ENCODE measurements around the gene BRF1. TPM values are rescaled to one million over a fixed set of nuclear protein-coding genes. Genes with fewer than 3 reads are reported as not detected.
A peak's percentile ranks its signal among the peaks of the same experiment; 100 is the strongest.

Gene BRF1
- total and polyA plus RNA-seq, 2 donors from 2014 or later = 19.3 to 34.1 TPM

- Histone ChIP-seq H3K9me3 (ENCODE audit: control insufficient read depth in 2 of 3, insufficient read depth in 1 of 3, low read length in 3 of 3) (no peaks in the 10 kb centered on the region), H3K27me3 (ENCODE audit: control insufficient read depth, insufficient read depth, low read length) (no peaks in the 10 kb centered on the region), H3K4me1 (ENCODE audit: control insufficient read depth in 2 of 3, insufficient read depth in 2 of 3, low read depth in 1 of 3, low read length in 3 of 3) (peaks cover 0 to 25% (median 6%) of the 10 kb centered on the region in 3 donors), H3K36me3 (ENCODE audit: control insufficient read depth in 2 of 3, insufficient read depth in 3 of 3, low read length in 3 of 3) (no peaks in the 10 kb centered on the region), H3K9ac (ENCODE audit: low read length in 3 of 3) (no peak overlapping the region), H3K4me3 (ENCODE audit: low read length in 3 of 3) (no peak overlapping the region), H3K27ac (ENCODE audit: low read depth in 2 of 2, low read length in 2 of 2) (no peak overlapping the region)
- TF ChIP-seq CTCF (IDR thresholded peaks at IDR 0.05; ENCODE audit: borderline replicate concordance, extremely low read depth, insufficient read depth) = no peak
- FAIRE-seq = no peak
- no peak for DNase-seq
- intact Hi-C loops (cut with DNase I) = no loop called here
These were observed 26.3 kb upstream of the BRF1 start for GRCh38 chr14:105326891-105327694.

GRCh38 chr14:105326568-105326867 lies 25.7 kb upstream of the BRF1 start:
- intact Hi-C loops (cut with DNase I) = no loop called here
- Histone ChIP-seq H3K27me3 (ENCODE audit: control insufficient read depth, insufficient read depth, low read length) (no peaks in the 10 kb centered on the region), H3K4me1 (ENCODE audit: control insufficient read depth in 2 of 3, insufficient read depth in 2 of 3, low read depth in 1 of 3, low read length in 3 of 3) (peaks cover 0 to 23% (median 6%) of the 10 kb centered on the region in 3 donors), H3K4me3 (ENCODE audit: low read length in 3 of 3) (no peak overlapping the region), H3K27ac (ENCODE audit: low read depth in 2 of 2, low read length in 2 of 2) (no peak overlapping the region), H3K9me3 (ENCODE audit: control insufficient read depth in 2 of 3, insufficient read depth in 1 of 3, low read length in 3 of 3) (no peaks in the 10 kb centered on the region), H3K36me3 (ENCODE audit: control insufficient read depth in 2 of 3, insufficient read depth in 3 of 3, low read length in 3 of 3) (no peaks in the 10 kb centered on the region), H3K9ac (ENCODE audit: low read length in 3 of 3) (no peak overlapping the region)
- DNase-seq (no peak), FAIRE-seq (no peak)
- no peak for TF ChIP-seq CTCF (IDR thresholded peaks at IDR 0.05; ENCODE audit: borderline replicate concordance, extremely low read depth, insufficient read depth)

GRCh38 chr14:105325716-105326567 lies 25.1 kb upstream of the BRF1 start:
- Histone ChIP-seq H3K4me3 (ENCODE audit: low read length in 3 of 3) (no peak overlapping the region), H3K27me3 (ENCODE audit: control insufficient read depth, insufficient read depth, low read length) (no peaks in the 10 kb centered on the region), H3K9ac (ENCODE audit: low read length in 3 of 3) (no peak overlapping the region), H3K27ac (ENCODE audit: low read depth in 2 of 2, low read length in 2 of 2) (no peak overlapping the region), H3K4me1 (ENCODE audit: control insufficient read depth in 2 of 3, insufficient read depth in 2 of 3, low read depth in 1 of 3, low read length in 3 of 3) (peaks cover 0 to 20% (median 6%) of the 10 kb centered on the region in 3 donors), H3K9me3 (ENCODE audit: control insufficient read depth in 2 of 3, insufficient read depth in 1 of 3, low read length in 3 of 3) (no peaks in the 10 kb centered on the region), H3K36me3 (ENCODE audit: control insufficient read depth in 2 of 3, insufficient read depth in 3 of 3, low read length in 3 of 3) (no peaks in the 10 kb centered on the region)
- TF ChIP-seq CTCF (IDR thresholded peaks at IDR 0.05; ENCODE audit: borderline replicate concordance, extremely low read depth, insufficient read depth) = no peak
- peak in 1 of 5 donors; percentile 42 for DNase-seq
- intact Hi-C loops (cut with DNase I) = no loop called here
- no peak for FAIRE-seq

All from kidney (tissue), 14 donors.